IMR-90 (cell line): ENCODE results near the gene ING2. TPM values are rescaled to one million over a fixed set of nuclear protein-coding genes. Genes with fewer than 3 reads are reported as not detected.

Experiments
- ATAC-seq: fragments of 200-7000 bp; cut with Tn5 transposase; 2 replicates; pipeline ENCODE4 v1.9.1; 2020; ENCODE audit warnings: low read depth, mild to moderate bottlenecking, moderate library complexity
- BruUV-seq: library from RNA; stranded (reverse); fragments of 400-500 nt; replicated peaks from 2 replicates; lab custom pipeline; 2021; lab: Mats Ljungman, UMichigan
- CTCF ChIA-PET: fragments of 300-600 bp; formaldehyde crosslinking; extraction: SDS; loops from one replicate; lab custom pipeline; 2021; ENCODE audit warnings: antibody characterized with exemption; lab: Yijun Ruan, JAX
- POLR2A ChIA-PET: fragments of 300-600 bp; sonication (Branson Sonifier 250); formaldehyde crosslinking; loops from one replicate; lab custom pipeline; 2022; ENCODE audit warnings: antibody characterized with exemption; ENCODE audit not compliant: unreplicated experiment; lab: Charles Lee
- DNase-seq: peaks from one replicate; pipeline ENCODE4 v3.0.0; 2013
- H2AFZ ChIP-seq: replicated peaks from 2 replicates; pipeline ENCODE3; 2013; ENCODE audit warnings: low read length, mild to moderate bottlenecking; ENCODE audit not compliant: poor library complexity
- H2AK5ac ChIP-seq: 2 replicates; pipeline ENCODE4 v1.6.1; 2013; ENCODE audit warnings: low read depth, low read length, inconsistent platforms
- H2AK9ac ChIP-seq: replicated peaks from 2 replicates; pipeline ENCODE3; 2013; ENCODE audit warnings: mild to moderate bottlenecking, low read depth, low read length, moderate library complexity; ENCODE audit not compliant: poor library complexity
- H2BK120ac ChIP-seq: 2 replicates; pipeline ENCODE4 v1.6.1; 2013; ENCODE audit warnings: low read depth, low read length, inconsistent platforms
- H2BK15ac ChIP-seq: 3 replicates; pipeline ENCODE4 v1.6.1; 2013; ENCODE audit warnings: low read depth, low read length, inconsistent platforms
- H2BK20ac ChIP-seq: 2 replicates; pipeline ENCODE4 v1.6.1; 2013; ENCODE audit warnings: low read depth, mild to moderate bottlenecking, inconsistent platforms, low read length, moderate library complexity
- H2BK5ac ChIP-seq: 2 replicates; pipeline ENCODE4 v1.6.1; 2013; ENCODE audit warnings: mild to moderate bottlenecking, low read depth, low read length, inconsistent platforms; ENCODE audit not compliant: poor library complexity, severe bottlenecking
- H3K14ac ChIP-seq: replicated peaks from 2 replicates; pipeline ENCODE4 v1.6.1; 2013; ENCODE audit warnings: low read depth, low read length, inconsistent platforms
- H3K18ac ChIP-seq: 2 replicates; pipeline ENCODE4 v1.6.1; 2013; ENCODE audit warnings: low read depth, low read length, control low read depth
- H3K23ac ChIP-seq: 2 replicates; pipeline ENCODE4 v1.6.1; 2013; ENCODE audit warnings: low read depth, low read length, inconsistent platforms
- H3K27ac ChIP-seq: 2 replicates; pipeline ENCODE4 v1.5.1; 2013; ENCODE audit warnings: mild to moderate bottlenecking, control low read depth, low read length; ENCODE audit not compliant: insufficient read depth
- H3K27me3 ChIP-seq: 2 replicates; pipeline ENCODE4 v1.6.1; 2013; ENCODE audit warnings: low read length; ENCODE audit not compliant: control insufficient read depth, insufficient read depth
- H3K36me3 ChIP-seq: 2 replicates; pipeline ENCODE4 v1.6.1; 2013; ENCODE audit warnings: low read length, mixed read lengths; ENCODE audit not compliant: control insufficient read depth, insufficient read depth
- H3K4ac ChIP-seq: 2 replicates; pipeline ENCODE4 v1.6.1; 2013; ENCODE audit warnings: low read depth, low read length, inconsistent platforms
- H3K4me1 ChIP-seq: 2 replicates; pipeline ENCODE4 v1.6.1; 2013; ENCODE audit warnings: low read length, mixed read lengths; ENCODE audit not compliant: control insufficient read depth, insufficient read depth
- H3K4me2 ChIP-seq: 2 replicates; pipeline ENCODE4 v1.6.1; 2013; ENCODE audit warnings: low read depth, mild to moderate bottlenecking, control low read depth, low read length, moderate library complexity
- H3K4me3 ChIP-seq: 2 replicates; pipeline ENCODE4 v1.5.1; 2013; ENCODE audit warnings: low read depth, mild to moderate bottlenecking, control low read depth, low read length, moderate library complexity; ENCODE audit not compliant: insufficient read depth
- H3K56ac ChIP-seq: 2 replicates; pipeline ENCODE4 v1.6.1; 2013; ENCODE audit warnings: low read length, inconsistent platforms; ENCODE audit not compliant: insufficient read depth; ENCODE audit errors: extremely low read depth
- H3K79me1 ChIP-seq, 2 experiments: 2 replicates each; pipeline ENCODE4 v1.6.1; 2013; ENCODE audit warnings: low read length in 2 of 2, inconsistent platforms in 1 of 2, low read depth in 1 of 2
- H3K9ac ChIP-seq: 2 replicates; pipeline ENCODE4 v1.6.1; 2013; ENCODE audit warnings: low read depth, low read length, control low read depth
- H3K9me1 ChIP-seq: 2 replicates; pipeline ENCODE4 v1.6.1; 2013; ENCODE audit warnings: low read length, inconsistent platforms; ENCODE audit not compliant: insufficient read depth
- H3K9me3 ChIP-seq: 2 replicates; pipeline ENCODE4 v1.6.1; 2013; ENCODE audit warnings: low read length; ENCODE audit not compliant: control insufficient read depth, insufficient read depth
- H4K20me1 ChIP-seq: 2 replicates; pipeline ENCODE4 v1.6.1; 2013; ENCODE audit warnings: low read length, inconsistent platforms; ENCODE audit not compliant: insufficient read depth
- H4K5ac ChIP-seq: 2 replicates; pipeline ENCODE4 v1.6.1; 2013; ENCODE audit warnings: mild to moderate bottlenecking, low read depth, low read length, control low read depth
- H4K8ac ChIP-seq, 2 experiments: 2 replicates each; pipeline ENCODE4 v1.6.1; 2013; ENCODE audit warnings: low read depth in 2 of 2, low read length in 2 of 2, control low read depth in 1 of 2, inconsistent platforms in 1 of 2
- H4K91ac ChIP-seq: 2 replicates; pipeline ENCODE4 v1.6.1; 2013; ENCODE audit warnings: low read depth, low read length, inconsistent platforms; ENCODE audit not compliant: insufficient read depth
- BHLHE40 ChIP-seq: fragments of 150-350 bp; IDR thresholded peaks from 2 replicates; pipeline ENCODE4 v1.6.1; 2016; ENCODE audit warnings: mild to moderate bottlenecking, low read depth, low read length
- CEBPB ChIP-seq: IDR thresholded peaks from 2 replicates; pipeline ENCODE4 v1.6.1; 2012; ENCODE audit warnings: low read depth, low read length, improper control_type of control experiment
- MAFK ChIP-seq: IDR thresholded peaks from 2 replicates; pipeline ENCODE4 v1.6.1; 2012; ENCODE audit warnings: low read depth, low read length, improper control_type of control experiment
- MAZ ChIP-seq: IDR thresholded peaks from 2 replicates; pipeline ENCODE4 v1.6.1; 2012; ENCODE audit warnings: low read depth, mild to moderate bottlenecking, low read length, improper control_type of control experiment, moderate library complexity, borderline replicate concordance
- MXI1 ChIP-seq: IDR thresholded peaks from 2 replicates; pipeline ENCODE4 v1.6.1; 2012; ENCODE audit warnings: low read depth, mild to moderate bottlenecking, low read length, moderate library complexity, borderline replicate concordance
- NFE2L2 ChIP-seq: fragments of 150-350 bp; IDR thresholded peaks from 2 replicates; pipeline ENCODE4 v1.6.1; 2016; ENCODE audit warnings: low read depth, mild to moderate bottlenecking, low read length
- POLR2A ChIP-seq: IDR thresholded peaks from 2 replicates; pipeline ENCODE4 v1.6.1; 2012; ENCODE audit warnings: mild to moderate bottlenecking, low read depth, low read length
- WGBS, 2 experiments: methylation state at CpG; one replicate each; pipeline versions ENCODE4 v1.1.5 to v1.1.7; 2013; ENCODE audit warnings: missing lambda C conversion rate in 2 of 2; ENCODE audit not compliant: insufficient read length in 1 of 2; ENCODE audit errors: extremely low coverage in 2 of 2; 5-methylcytosine and 5-hydroxymethylcytosine counted together
- dilution Hi-C: fragments of 300-500 bp; cut with HindIII; formaldehyde crosslinking; loops from one replicate; pipeline ENCODE4 v1.14.3; 2018; ENCODE audit warnings: low sequenced_read_pairs; ENCODE audit not compliant: unreplicated experiment
- in situ Hi-C: fragments of 300-500 bp; cut with MboI; formaldehyde crosslinking; loops from 3 replicates; pipeline ENCODE4 v1.14.3; 2019; ENCODE audit warnings: low sequenced_read_pairs, inconsistent platforms, mixed read lengths
- intact Hi-C: fragments of 100-400 bp; cut with micrococcal nuclease; formaldehyde crosslinking; loops from 2 replicates; pipeline ENCODE4 v1.10.0; 2022
- polyA plus RNA-seq, 3 experiments: library from polyadenylated mRNA; depleted of rRNA; stranded (reverse); fragments of >200 nt; gene quantifications; 2 replicates each; pipeline ENCODE4 v1.2.3, GENCODE V29; 2012; ENCODE audit warnings: low replicate concordance in 1 of 3
- total RNA-seq: library from RNA; depleted of rRNA; stranded (reverse); fragments of >200 nt; gene quantifications from 2 replicates; pipeline ENCODE4 v1.2.3, GENCODE V29; 2012
- TF ChIP-seq, protein P1 (sequence below): fragments of 150-350 bp; IDR thresholded peaks from 2 replicates; pipeline ENCODE4 v1.6.1; 2017; ENCODE audit warnings: mild to moderate bottlenecking, antibody characterized with exemption, low read length, low read depth

The ING2 gene
- total and polyA plus RNA-seq, 2 of the 4 experiments (the other 2 are of a cell fraction): 2.5 to 9.5 TPM

DNA sequence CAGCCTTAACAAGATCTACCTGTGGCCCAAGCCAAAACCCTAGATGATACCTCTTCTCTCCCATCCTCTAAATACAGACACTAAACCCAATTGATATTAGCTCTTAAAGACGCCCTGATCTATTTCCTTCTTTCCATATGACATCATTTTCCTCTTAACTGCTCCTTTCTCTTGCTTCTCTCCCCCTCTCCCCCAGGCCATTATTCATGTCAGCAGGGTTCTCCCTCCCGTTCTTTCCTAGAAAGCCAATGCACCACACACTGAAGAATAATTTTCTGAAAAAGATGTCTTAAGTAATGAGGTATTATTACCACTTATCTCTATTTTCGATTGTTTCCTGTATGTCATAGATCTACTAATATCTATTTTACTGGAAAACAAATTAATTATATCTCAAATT lies 9.7 kb upstream of the ING2 start:
- in situ Hi-C loops: no loop called here

More for the DNA sequence above, 9.7 kb upstream of the ING2 start:
- Histone ChIP-seq H4K8ac (no peak overlapping the region), H3K27ac (no peak overlapping the region), H3K9me1 (no peaks in the 10 kb centered on the region), H3K79me1 (no peaks in the 10 kb centered on the region; a peak in 1 of 4 replicates), H3K9me3 (0 out of 2 replicates have a peak, but pooled peaks cover 5% of the 10 kb centered on the region), H2AK9ac (no peak overlapping the region), H2BK120ac (no peak overlapping the region), H2AK5ac (no peak overlapping the region), H3K23ac (no peak overlapping the region), H3K4me3 (no peak overlapping the region), H3K36me3 (no peaks in the 10 kb centered on the region), H3K27me3 (no peaks in the 10 kb centered on the region), H4K91ac (no peak overlapping the region), H3K4ac (no peak overlapping the region), H2BK15ac (no peak overlapping the region; the same call in 2 of the 3 replicates), H3K56ac (no peak overlapping the region), H2AFZ (no peak overlapping the region), H2BK5ac (no peak overlapping the region), H4K20me1 (no peaks in the 10 kb centered on the region), H4K5ac (no peak overlapping the region), H3K18ac (no peak overlapping the region), H3K4me2 (no peak overlapping the region), H3K4me1 (peaks cover 3% of the 10 kb centered on the region), H3K9ac (no peak overlapping the region), H2BK20ac (no peak overlapping the region), H3K14ac (no peak overlapping the region)
- BruUV-seq: no TSS peak
- intact Hi-C loops (no loop called here), dilution Hi-C loops (no loop called here)
- ATAC-seq (no peak), DNase-seq (no peak)
- CTCF ChIA-PET: no interaction called here
- WGBS, 2 experiments: 80% methylated on average over 1 of the region's 3 CpGs; no CpG with 5 or more reads in 1 of the 2 experiments
- TF ChIP-seq MXI1: no peak
- TF ChIP-seq NFE2L2: no peak
- no peak for TF ChIP-seq MAFK
- no peak for TF ChIP-seq MAZ
- TF ChIP-seq, protein P1, sequence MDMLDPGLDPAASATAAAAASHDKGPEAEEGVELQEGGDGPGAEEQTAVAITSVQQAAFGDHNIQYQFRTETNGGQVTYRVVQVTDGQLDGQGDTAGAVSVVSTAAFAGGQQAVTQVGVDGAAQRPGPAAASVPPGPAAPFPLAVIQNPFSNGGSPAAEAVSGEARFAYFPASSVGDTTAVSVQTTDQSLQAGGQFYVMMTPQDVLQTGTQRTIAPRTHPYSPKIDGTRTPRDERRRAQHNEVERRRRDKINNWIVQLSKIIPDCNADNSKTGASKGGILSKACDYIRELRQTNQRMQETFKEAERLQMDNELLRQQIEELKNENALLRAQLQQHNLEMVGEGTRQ: no peak
- no peak for TF ChIP-seq BHLHE40
- no peak for TF ChIP-seq CEBPB
- TF ChIP-seq POLR2A: no peak
- POLR2A ChIA-PET: no interaction called here
